CD4-positive, alpha-beta T cell (primary cell): ENCODE measurements around the gene RPL7A. TPM values are rescaled to one million over a fixed set of nuclear protein-coding genes. Genes with fewer than 3 reads are reported as not detected.

Source experiments
- ATAC-seq: fragments of 200-7000 bp; cut with Tn5 transposase; one replicate; pipeline ENCODE4 v1.10.0; 2022; ENCODE audit warnings: mild to moderate bottlenecking; ENCODE audit not compliant: poor library complexity
- CTCF ChIA-PET: fragments of 350-600 bp; sonication (Branson Sonifier 250); formaldehyde crosslinking; loops from one replicate; lab custom pipeline; 2021; ENCODE audit warnings: antibody characterized with exemption, inconsistent platforms; lab: Charles Lee
- POLR2A ChIA-PET: fragments of 350-600 bp; sonication (Branson Sonifier 250); formaldehyde crosslinking; loops from one replicate; lab custom pipeline; 2021; ENCODE audit warnings: antibody characterized with exemption, inconsistent platforms; lab: Charles Lee
- DNase-seq, 14 experiments: peaks; one replicate each; pipeline ENCODE4 v3.0.0-alpha.2; 2013 to 2020; ENCODE audit warnings: mixed read lengths in 2 of 14
- H3K27ac ChIP-seq, 2 donors: one replicate each; pipeline versions ENCODE4 v1.5.1 to v1.7.0; 2013; ENCODE audit warnings: low read length in 2 of 2, low read depth in 1 of 2, mild to moderate bottlenecking in 1 of 2
- H3K27me3 ChIP-seq, 2 experiments: 1 replicate in 1 of 2; 2 replicates in 1 of 2; pipeline versions ENCODE4 v1.6.1 to v1.7.0; 2013; ENCODE audit warnings: low read length in 2 of 2, control low read depth in 1 of 2, mild to moderate bottlenecking in 1 of 2, moderate library complexity in 1 of 2; ENCODE audit not compliant: insufficient read depth in 2 of 2, control insufficient read depth in 1 of 2
- H3K36me3 ChIP-seq: one replicate; pipeline ENCODE4 v1.6.1; 2013; ENCODE audit warnings: low read length, control low read depth; ENCODE audit not compliant: insufficient read depth
- H3K4me1 ChIP-seq: one replicate; pipeline ENCODE4 v1.6.1; 2013; ENCODE audit warnings: low read length, control low read depth; ENCODE audit not compliant: insufficient read depth
- H3K4me3 ChIP-seq: one replicate; pipeline ENCODE4 v1.5.1; 2013; ENCODE audit warnings: mild to moderate bottlenecking, low read length, moderate library complexity
- H3K9me3 ChIP-seq, 2 experiments: 1 replicate in 1 of 2; 2 replicates in 1 of 2; pipeline versions ENCODE4 v1.6.1 to v1.7.0; 2013; ENCODE audit warnings: low read length in 2 of 2, mild to moderate bottlenecking in 2 of 2, control low read depth in 1 of 2, moderate library complexity in 1 of 2; ENCODE audit not compliant: control insufficient read depth in 1 of 2, insufficient read depth in 1 of 2
- H3K27ac Mint-ChIP-seq: one replicate; pipeline ENCODE4 v1.8.0; 2020; ENCODE audit warnings: mixed read lengths
- H3K27me3 Mint-ChIP-seq: one replicate; pipeline ENCODE4 v1.8.0; 2021; ENCODE audit warnings: mixed read lengths
- H3K36me3 Mint-ChIP-seq: one replicate; pipeline ENCODE4 v1.8.0; 2021; ENCODE audit warnings: low read depth, mixed read lengths
- H3K4me1 Mint-ChIP-seq: one replicate; pipeline ENCODE4 v1.8.0; 2021; ENCODE audit warnings: low read depth, mixed read lengths
- H3K4me3 Mint-ChIP-seq: one replicate; pipeline ENCODE4 v1.8.0; 2020; ENCODE audit warnings: mild to moderate bottlenecking, mixed read lengths
- H3K9me3 Mint-ChIP-seq: one replicate; pipeline ENCODE4 v1.8.0; 2020; ENCODE audit warnings: mixed read lengths
- CTCF ChIP-seq: fragments of 200-600 bp; IDR thresholded peaks from one replicate; pipeline ENCODE4 v1.8.0; 2022; ENCODE audit warnings: antibody characterized with exemption, mild to moderate bottlenecking
- intact Hi-C, 2 experiments: fragments of 100-400 bp; cut with DNase I in 1 of 2; cut with micrococcal nuclease in 1 of 2; formaldehyde crosslinking; loops; one replicate each; pipeline versions ENCODE4 v1.15.1 to v1.9.0; 2023 to 2025; cut with DNase I, micrococcal nuclease
- total RNA-seq, 174 experiments: library from RNA in 2 of 174; stranded (reverse) in 2 of 174; gene quantifications; one replicate each; pipeline ENCODE4 v1.2.3 and lab custom pipeline; 2021 to 2026

Gene RPL7A
- total RNA-seq, 2 experiments from 2014 or later, result 2,613 to 2,686 TPM

- Histone ChIP-seq H3K27ac (no peak overlapping the region), H3K4me1 (no peaks in the 10 kb centered on the region), H3K36me3 (no peaks in the 10 kb centered on the region), H3K9me3 (no peaks in the 10 kb centered on the region), H3K4me3 (no peak overlapping the region), H3K27me3 (no peaks in the 10 kb centered on the region)
- CTCF ChIA-PET, result no interaction called here
- POLR2A ChIA-PET, result no interaction called here
- ATAC-seq (no peak), DNase-seq (no peak)
- Mint-ChIP-seq H3K27ac (no peak overlapping the region), H3K4me1 (no peaks in the 10 kb centered on the region), H3K9me3 (no peaks in the 10 kb centered on the region), H3K4me3 (no peak overlapping the region), H3K27me3 (no peaks in the 10 kb centered on the region), H3K36me3 (no peaks in the 10 kb centered on the region)
- intact Hi-C loops, result no loop called here
- no peak for TF ChIP-seq CTCF
These were observed 34.6 kb downstream of the RPL7A start for GRCh38 chr9:133382507-133383141.

- no peak overlapping the region for H3K4me3 Mint-ChIP-seq
- no peak overlapping the region for H3K4me3 ChIP-seq
- H3K27me3 ChIP-seq, result no peaks in the 10 kb centered on the region
- intact Hi-C loops, result no loop called here
- CTCF ChIA-PET, result no interaction called here
- no peaks in the 10 kb centered on the region for H3K4me1 ChIP-seq
- no peak overlapping the region for H3K27ac Mint-ChIP-seq
- H3K36me3 ChIP-seq, result no peaks in the 10 kb centered on the region
- H3K9me3 Mint-ChIP-seq, result no peaks in the 10 kb centered on the region
- DNase-seq (no peak), ATAC-seq (no peak)
- H3K27ac ChIP-seq, result no peak overlapping the region
- POLR2A ChIA-PET, result no interaction called here
- no peaks in the 10 kb centered on the region for H3K36me3 Mint-ChIP-seq
- no peak for TF ChIP-seq CTCF
- no peaks in the 10 kb centered on the region for H3K27me3 Mint-ChIP-seq
- H3K4me1 Mint-ChIP-seq, result no peaks in the 10 kb centered on the region
- no peaks in the 10 kb centered on the region for H3K9me3 ChIP-seq
These were observed 35.4 kb downstream of the RPL7A start for GRCh38 chr9:133383438-133383837.

GRCh38 chr9:133384736-133385321 is 36.8 kb downstream of the RPL7A start:
- H3K9me3 ChIP-seq, result peaks cover 0 to 4% of the 10 kb centered on the region in 2 experiments
- no peak overlapping the region for H3K27ac ChIP-seq
- H3K9me3 Mint-ChIP-seq, result no peaks in the 10 kb centered on the region
- H3K4me3 ChIP-seq, result no peak overlapping the region
- no peaks in the 10 kb centered on the region for H3K4me1 ChIP-seq
- ATAC-seq, result no peak
- H3K36me3 ChIP-seq, result no peaks in the 10 kb centered on the region
- H3K36me3 Mint-ChIP-seq, result no peaks in the 10 kb centered on the region
- H3K27me3 Mint-ChIP-seq, result no peaks in the 10 kb centered on the region
- TF ChIP-seq CTCF, result no peak
- H3K27ac Mint-ChIP-seq, result no peak overlapping the region
- intact Hi-C loops, result no loop called here
- H3K4me3 Mint-ChIP-seq, result no peak overlapping the region
- peaks cover 0 to 2% of the 10 kb centered on the region in 2 experiments for H3K27me3 ChIP-seq
- CTCF ChIA-PET, result no interaction called here
- no peaks in the 10 kb centered on the region for H3K4me1 Mint-ChIP-seq
- no peak for DNase-seq
- POLR2A ChIA-PET, result interaction anchor here (0.8 kb wide), 1 partner anchor 14 kb away, joined by 3 read pairs; no protein-coding TSS in a partner anchor
